ENCODE results near the gene WASF1. TPM values are rescaled to one million over a fixed set of nuclear protein-coding genes. Genes with fewer than 3 reads are reported as not detected.

The WASF1 gene
- total and polyA plus RNA-seq, 2 donors (not counting 3 experiments of a cell fraction or from before 2014, with no cell fraction given) = 20.9 to 27.5 TPM

- dilution Hi-C loops (cut with MboI; ENCODE audit: extremely low pct_ligation_motif_present, low sequenced_read_pairs) (no loop called here), intact Hi-C loops (cut with micrococcal nuclease) (no loop called here)
- Histone ChIP-seq H3K27me3 (ENCODE audit: control insufficient read depth in 2 of 2, insufficient read depth in 2 of 2, low read length in 2 of 2) (no peaks in the 10 kb centered on the region), H3K27ac (ENCODE audit: insufficient read depth, low read depth, low read length) (no peak overlapping the region), H3K9me1 (replicated peaks; ENCODE audit: control insufficient read depth, extremely low read depth, insufficient read depth, low read length) (no peaks in the 10 kb centered on the region), H3K4me2 (ENCODE audit: insufficient read depth, low read length) (no peak overlapping the region), H3K9ac (replicated peaks; ENCODE audit: extremely low read depth, insufficient read depth, low read length) (no peak overlapping the region), H3K36me3 (ENCODE audit: control insufficient read depth in 2 of 2, extremely low read depth in 1 of 2, insufficient read depth in 2 of 2, low read length in 2 of 2) (peaks cover 11 to 14% of the 10 kb centered on the region in 2 experiments), H3K4me1 (ENCODE audit: control insufficient read depth, extremely low read depth, insufficient read depth, low read length) (no peaks in the 10 kb centered on the region), H3K79me2 (ENCODE audit: control insufficient read depth, insufficient read depth, low read length) (no peaks in the 10 kb centered on the region), H2AFZ (ENCODE audit: low read depth, low read length) (no peak overlapping the region), H3K4me3 (replicated peaks in 1 of 3; ENCODE audit: insufficient read depth in 1 of 3, low read depth in 1 of 3, low read length in 3 of 3) (no peak overlapping the region), H3K9me3 (replicated peaks; ENCODE audit: control insufficient read depth, insufficient read depth, low read length) (no peaks in the 10 kb centered on the region), H4K20me1 (replicated peaks; ENCODE audit: control insufficient read depth, extremely low read depth, insufficient read depth, low read length) (no peaks in the 10 kb centered on the region)
- BruUV-seq (replicated peaks) = no TSS peak
- no peak for FAIRE-seq
- CTCF ChIA-PET = no interaction called here
- DNase-seq (ENCODE audit: low read depth, low spot score) = no peak
- TF ChIP-seq POLR2AphosphoS5 (IDR thresholded peaks at IDR 0.05; ENCODE audit: insufficient read depth, low read depth, low read length) = no peak
- TF ChIP-seq GATA2 (IDR thresholded peaks at IDR 0.05; ENCODE audit: insufficient read depth, insufficient read length, low read depth, low read length) = no peak
- TF ChIP-seq CTCF (IDR thresholded peaks at IDR 0.05; ENCODE audit: extremely low read depth in 1 of 2, insufficient read depth in 1 of 2, low read depth in 1 of 2, low read length in 2 of 2) = no peak
- TF ChIP-seq EZH2 (IDR thresholded peaks at IDR 0.05; ENCODE audit: borderline replicate concordance, low read depth, low read length, severe bottlenecking) = no peak
- no peak for TF ChIP-seq MYC (IDR thresholded peaks at IDR 0.05; ENCODE audit: low read depth, low read length)
- TF ChIP-seq, protein P1, sequence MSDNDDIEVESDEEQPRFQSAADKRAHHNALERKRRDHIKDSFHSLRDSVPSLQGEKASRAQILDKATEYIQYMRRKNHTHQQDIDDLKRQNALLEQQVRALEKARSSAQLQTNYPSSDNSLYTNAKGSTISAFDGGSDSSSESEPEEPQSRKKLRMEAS (IDR thresholded peaks at IDR 0.05; ENCODE audit: insufficient read depth, insufficient read length) = no peak
- TF ChIP-seq JUN (IDR thresholded peaks at IDR 0.05; ENCODE audit: borderline replicate concordance, insufficient read depth, insufficient read length, low read depth) = no peak
- TF ChIP-seq POLR2A (IDR thresholded peaks at IDR 0.05; ENCODE audit: low read depth, low read length) = no peak
- TF ChIP-seq FOS (IDR thresholded peaks at IDR 0.05; ENCODE audit: borderline replicate concordance, insufficient read depth, low read length) = no peak
- POLR2A ChIA-PET = no interaction called here
Measured at GRCh38 chr6:110217266-110217665, 37.8 kb upstream of the WASF1 start.
